Fibroblast of villous mesenchyme (primary cell): ENCODE results near the gene CNN1. TPM values are rescaled to one million over a fixed set of nuclear protein-coding genes. Genes with fewer than 3 reads are reported as not detected.

ENCODE experiments used
- DNase-seq: peaks from one replicate; pipeline ENCODE4 v3.0.0-alpha.2; 2010; ENCODE audit warnings: low read depth
- H3K4me3 ChIP-seq: 2 replicates; pipeline ENCODE4 v1.5.1; 2011; ENCODE audit warnings: low read depth, mild to moderate bottlenecking, low read length
- total RNA-seq: library from RNA; depleted of rRNA; stranded (reverse); fragments of >200 nt; gene quantifications from 2 replicates; pipeline ENCODE4 v1.2.3, GENCODE V29; 2012
- TF ChIP-seq, protein P1 (sequence below): IDR thresholded peaks from 2 replicates; pipeline ENCODE4 v1.5.1; 2012; ENCODE audit warnings: low read depth, mild to moderate bottlenecking, low read length; ENCODE audit not compliant: insufficient read depth

CNN1 gene
- total RNA-seq, 1 donor: 61.3 TPM

GRCh38 chr19:11499220-11499726, 39.4 kb upstream of the CNN1 start:
- TF ChIP-seq, protein P1, sequence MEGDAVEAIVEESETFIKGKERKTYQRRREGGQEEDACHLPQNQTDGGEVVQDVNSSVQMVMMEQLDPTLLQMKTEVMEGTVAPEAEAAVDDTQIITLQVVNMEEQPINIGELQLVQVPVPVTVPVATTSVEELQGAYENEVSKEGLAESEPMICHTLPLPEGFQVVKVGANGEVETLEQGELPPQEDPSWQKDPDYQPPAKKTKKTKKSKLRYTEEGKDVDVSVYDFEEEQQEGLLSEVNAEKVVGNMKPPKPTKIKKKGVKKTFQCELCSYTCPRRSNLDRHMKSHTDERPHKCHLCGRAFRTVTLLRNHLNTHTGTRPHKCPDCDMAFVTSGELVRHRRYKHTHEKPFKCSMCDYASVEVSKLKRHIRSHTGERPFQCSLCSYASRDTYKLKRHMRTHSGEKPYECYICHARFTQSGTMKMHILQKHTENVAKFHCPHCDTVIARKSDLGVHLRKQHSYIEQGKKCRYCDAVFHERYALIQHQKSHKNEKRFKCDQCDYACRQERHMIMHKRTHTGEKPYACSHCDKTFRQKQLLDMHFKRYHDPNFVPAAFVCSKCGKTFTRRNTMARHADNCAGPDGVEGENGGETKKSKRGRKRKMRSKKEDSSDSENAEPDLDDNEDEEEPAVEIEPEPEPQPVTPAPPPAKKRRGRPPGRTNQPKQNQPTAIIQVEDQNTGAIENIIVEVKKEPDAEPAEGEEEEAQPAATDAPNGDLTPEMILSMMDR: no peak
- DNase-seq: no peak
- no peak overlapping the region for H3K4me3 ChIP-seq

- no peak for DNase-seq
- TF ChIP-seq, protein P1: no peak
- H3K4me3 ChIP-seq: no peak overlapping the region
These were observed 38.7 kb upstream of the CNN1 start for GRCh38 chr19:11499890-11500420.

DNA sequence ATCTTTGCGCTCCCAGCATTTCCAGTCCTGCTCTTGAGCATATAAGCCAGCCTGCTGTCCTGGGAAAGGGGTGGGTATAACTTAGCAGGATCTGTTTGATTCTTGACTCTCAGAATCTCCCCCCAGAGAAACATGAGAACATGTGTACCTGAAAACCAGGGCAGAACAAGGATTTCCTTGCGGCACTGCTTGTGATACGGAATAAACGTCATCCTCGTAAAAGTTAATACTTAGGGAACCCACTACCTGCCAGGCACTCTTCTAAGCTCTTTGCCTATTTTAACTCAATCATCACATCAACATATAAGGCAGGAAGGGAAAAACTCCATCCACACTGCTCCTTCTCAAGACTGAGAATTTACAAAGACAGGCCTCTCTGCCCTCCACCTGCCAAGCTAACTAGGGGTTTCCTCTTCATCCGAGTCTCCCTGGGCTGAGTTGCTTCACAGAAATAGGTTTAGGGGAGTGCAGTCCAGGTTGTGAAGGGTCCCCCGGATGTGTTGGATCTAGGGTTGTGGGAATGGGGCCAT, 34.1 kb upstream of the CNN1 start:
- TF ChIP-seq, protein P1: no peak
- peak overlapping the region; percentile 71 for H3K4me3 ChIP-seq
- no peak for DNase-seq

- H3K4me3 ChIP-seq: peak overlapping the region; percentile 71
- DNase-seq: peak; percentile 92
- TF ChIP-seq, protein P1: no peak
These were observed 33.6 kb upstream of the CNN1 start for GRCh38 chr19:11505032-11505503.

DNA sequence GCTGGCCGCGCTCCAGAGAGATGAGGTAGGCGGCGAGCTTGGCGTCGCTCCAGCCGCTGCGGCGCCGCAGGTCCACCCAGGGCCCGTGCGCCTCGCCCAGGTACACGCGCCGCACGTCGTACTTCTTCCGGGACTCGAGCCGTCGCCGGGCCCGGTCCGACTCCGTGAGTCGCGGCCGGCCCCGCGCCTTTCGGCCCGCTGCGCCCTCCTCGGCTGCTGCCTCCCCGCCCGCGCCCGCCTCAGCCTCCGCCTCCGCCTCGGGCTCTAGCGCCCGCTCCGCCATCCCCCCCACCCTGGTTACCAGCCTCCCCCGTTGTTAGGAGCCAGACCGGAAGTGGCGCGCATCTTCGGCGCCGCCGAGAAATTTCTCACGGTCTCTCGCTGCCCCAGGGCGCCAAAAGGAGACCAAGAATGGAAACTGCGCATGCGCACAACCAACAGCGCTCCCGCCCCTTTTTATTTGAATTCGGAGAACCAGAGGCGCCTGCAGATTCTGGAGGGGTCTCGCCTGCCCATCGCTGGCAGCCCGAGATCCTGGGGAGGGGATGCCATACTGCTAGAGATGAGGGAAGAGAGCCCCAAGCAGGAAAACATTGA, 33.0 kb upstream of the CNN1 start, which contains the start of gene ZNF653:
Gene ZNF653 (minus strand): TSS at position 336 of the 597 bp plus-strand sequence. CDS start 53 bp downstream, at position 283.
- TF ChIP-seq, protein P1: no peak
- DNase-seq: peak; percentile 95
- peak within 1 kb of the TSS; percentile 71 for H3K4me3 ChIP-seq

GRCh38 chr19:11506101-11506555, 32.5 kb upstream of the CNN1 start:
- DNase-seq: no peak
- TF ChIP-seq, protein P1: no peak
- H3K4me3 ChIP-seq: peak overlapping the region; percentile 71
